ENCODE measurements around the gene FASTKD1.
A peak's percentile ranks its signal among the peaks of the same experiment; 100 is the strongest.

FASTKD1 gene

DNA sequence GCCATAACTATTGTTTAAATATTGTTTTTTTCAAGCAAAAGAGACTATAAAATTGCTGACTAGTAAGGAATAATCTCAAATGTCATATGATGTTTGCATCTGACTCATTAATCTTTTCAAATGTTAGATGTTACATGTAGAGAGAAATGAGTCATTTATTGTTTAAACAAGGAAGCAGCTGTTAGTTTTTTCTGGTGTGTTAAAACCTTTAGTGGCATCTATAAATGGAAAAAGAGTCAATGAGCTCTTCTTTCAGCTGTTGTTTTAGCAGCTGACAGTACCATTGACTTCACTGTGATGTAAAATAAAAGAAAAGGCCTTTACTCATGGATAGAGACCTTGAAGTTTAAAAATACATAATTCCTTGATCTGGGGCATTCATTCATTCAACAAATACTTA is 66.0 kb downstream of the FASTKD1 start:
- H3K27ac Mint-ChIP-seq = no peak overlapping the region
- H3K36me3 Mint-ChIP-seq (ENCODE audit: low read depth) = peaks cover 4% of the 10 kb centered on the region
- no peak overlapping the region for H3K4me3 Mint-ChIP-seq
- H3K27me3 Mint-ChIP-seq = no peaks in the 10 kb centered on the region
- H3K4me1 Mint-ChIP-seq (ENCODE audit: low read depth) = peaks cover 8% of the 10 kb centered on the region
- no peaks in the 10 kb centered on the region for H3K9me3 Mint-ChIP-seq

DNA sequence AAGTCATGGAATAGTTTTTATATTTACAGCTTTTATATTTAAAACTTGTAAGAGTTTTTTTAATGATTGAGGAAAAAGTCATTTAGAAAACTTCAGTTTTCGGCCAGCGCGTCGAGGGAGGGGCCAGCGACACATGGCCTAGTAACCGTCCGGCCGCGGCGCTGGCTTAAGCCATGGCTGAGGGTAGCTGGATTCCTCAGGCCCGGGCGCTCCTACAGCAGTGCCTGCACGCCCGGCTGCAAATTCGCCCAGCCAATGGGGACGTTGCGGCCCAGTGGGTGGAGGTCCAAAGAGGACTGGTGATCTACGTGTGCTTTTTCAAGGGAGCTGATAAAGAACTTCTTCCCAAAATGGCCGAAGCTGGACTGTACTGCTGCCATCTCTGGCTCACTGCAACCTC is 69.0 kb downstream of the FASTKD1 start:
- Mint-ChIP-seq H3K27me3 (no peaks in the 10 kb centered on the region), H3K9me3 (no peaks in the 10 kb centered on the region), H3K36me3 (ENCODE audit: low read depth) (peaks cover 4% of the 10 kb centered on the region), H3K27ac (no peak overlapping the region), H3K4me3 (no peak overlapping the region), H3K4me1 (ENCODE audit: low read depth) (peaks cover 8% of the 10 kb centered on the region)

DNA sequence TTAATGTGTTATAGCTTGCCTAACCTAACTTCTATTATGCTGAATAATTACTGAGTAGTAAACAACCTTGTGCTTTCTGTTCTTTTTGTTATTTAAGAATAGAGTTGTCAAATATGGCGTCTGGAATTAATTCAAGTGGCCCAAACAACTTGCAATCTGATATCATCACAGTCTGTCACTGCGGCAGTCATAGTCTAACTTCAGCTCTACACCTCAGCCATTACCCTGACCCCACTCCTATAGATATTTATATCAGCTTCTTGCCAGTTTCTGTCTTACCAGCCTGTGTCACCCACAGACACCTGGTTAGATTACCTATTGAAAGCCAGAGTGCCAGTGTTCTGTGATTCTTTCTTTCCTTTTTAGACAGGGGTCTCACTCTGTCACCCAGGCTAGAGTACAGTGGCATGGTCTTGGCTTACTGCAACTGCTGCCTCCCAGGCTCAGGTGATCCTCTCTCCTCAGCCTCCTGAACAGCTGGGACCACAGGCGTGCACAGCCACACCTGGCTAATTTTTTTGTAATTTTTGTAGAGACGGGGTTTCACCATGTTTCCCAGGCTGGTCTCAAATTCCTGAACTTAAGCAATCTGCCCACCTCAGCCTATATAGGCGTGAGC is 78.2 kb downstream of the FASTKD1 start:
- Mint-ChIP-seq H3K36me3 (ENCODE audit: low read depth) (peaks cover 5% of the 10 kb centered on the region), H3K4me1 (ENCODE audit: low read depth) (no peaks in the 10 kb centered on the region), H3K27ac (no peak overlapping the region), H3K9me3 (no peaks in the 10 kb centered on the region), H3K4me3 (no peak overlapping the region), H3K27me3 (no peaks in the 10 kb centered on the region)

DNA sequence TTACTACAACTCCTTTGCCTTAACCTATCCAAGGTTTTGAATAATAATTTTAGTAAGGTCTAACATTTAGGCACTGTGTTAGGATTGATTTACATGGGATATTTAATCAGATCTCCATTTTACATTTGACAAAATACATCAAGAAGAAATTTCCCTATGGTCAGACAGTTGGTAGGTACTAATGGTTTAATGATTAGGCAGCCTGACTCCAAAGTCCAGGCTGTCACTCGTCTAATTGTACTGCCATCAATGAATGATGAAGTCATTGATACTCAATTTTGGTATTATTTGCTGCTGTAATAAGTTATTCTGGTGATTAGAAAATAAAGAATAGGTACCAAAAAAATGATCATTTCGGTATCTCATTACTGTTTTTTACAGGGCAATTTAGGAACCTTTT is 80.3 kb downstream of the FASTKD1 start:
- H3K9me3 Mint-ChIP-seq = no peaks in the 10 kb centered on the region
- H3K36me3 Mint-ChIP-seq (ENCODE audit: low read depth) = peaks cover 5% of the 10 kb centered on the region
- no peaks in the 10 kb centered on the region for H3K4me1 Mint-ChIP-seq (ENCODE audit: low read depth)
- no peak overlapping the region for H3K27ac Mint-ChIP-seq
- H3K4me3 Mint-ChIP-seq = no peak overlapping the region
- H3K27me3 Mint-ChIP-seq = no peaks in the 10 kb centered on the region

DNA sequence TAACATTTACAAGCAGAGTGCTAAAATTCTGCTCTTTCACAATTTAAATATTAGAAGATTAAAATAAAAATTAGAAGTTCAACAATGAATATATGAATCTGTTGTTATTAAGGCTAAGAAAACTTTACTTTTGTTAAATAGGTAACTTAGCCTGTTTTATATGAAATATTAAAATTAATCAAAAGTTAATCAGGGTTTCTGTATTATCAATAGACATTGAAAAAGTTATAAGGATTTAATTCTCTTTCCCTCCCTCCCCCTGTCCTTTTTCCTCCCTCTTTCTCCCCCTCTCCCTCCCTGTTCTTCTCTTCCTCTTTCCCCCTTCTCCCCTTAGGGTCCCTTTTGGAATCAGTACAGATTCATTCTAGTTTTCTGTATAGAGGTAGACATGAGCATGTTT is 82.3 kb downstream of the FASTKD1 start:
- Mint-ChIP-seq H3K27me3 (no peaks in the 10 kb centered on the region), H3K9me3 (no peaks in the 10 kb centered on the region), H3K27ac (no peak overlapping the region), H3K4me1 (ENCODE audit: low read depth) (no peaks in the 10 kb centered on the region), H3K36me3 (ENCODE audit: low read depth) (peaks cover 5% of the 10 kb centered on the region), H3K4me3 (no peak overlapping the region)

DNA sequence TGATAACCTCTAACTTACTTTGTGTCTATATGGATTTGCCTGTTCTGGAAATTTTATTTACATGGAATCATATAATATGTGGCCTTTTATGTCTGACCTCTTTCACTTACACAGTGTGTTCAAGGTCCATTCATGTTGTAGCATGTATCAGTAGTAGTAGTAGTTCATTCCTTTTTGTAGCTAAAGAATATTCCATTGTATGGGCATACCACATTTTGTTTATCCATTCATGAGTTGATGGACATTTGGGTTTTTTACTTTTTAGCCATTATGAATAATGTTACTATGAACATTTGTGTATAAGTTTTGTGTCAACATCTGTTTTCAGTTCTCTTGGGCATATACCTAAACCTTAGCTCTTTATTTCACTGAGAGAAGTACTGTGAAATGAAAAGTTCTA is 82.8 kb downstream of the FASTKD1 start:
- no peaks in the 10 kb centered on the region for H3K4me1 Mint-ChIP-seq (ENCODE audit: low read depth)
- H3K9me3 Mint-ChIP-seq = no peaks in the 10 kb centered on the region
- no peaks in the 10 kb centered on the region for H3K27me3 Mint-ChIP-seq
- no peak overlapping the region for H3K27ac Mint-ChIP-seq
- H3K36me3 Mint-ChIP-seq (ENCODE audit: low read depth) = peaks cover 8% of the 10 kb centered on the region
- H3K4me3 Mint-ChIP-seq = no peak overlapping the region

DNA sequence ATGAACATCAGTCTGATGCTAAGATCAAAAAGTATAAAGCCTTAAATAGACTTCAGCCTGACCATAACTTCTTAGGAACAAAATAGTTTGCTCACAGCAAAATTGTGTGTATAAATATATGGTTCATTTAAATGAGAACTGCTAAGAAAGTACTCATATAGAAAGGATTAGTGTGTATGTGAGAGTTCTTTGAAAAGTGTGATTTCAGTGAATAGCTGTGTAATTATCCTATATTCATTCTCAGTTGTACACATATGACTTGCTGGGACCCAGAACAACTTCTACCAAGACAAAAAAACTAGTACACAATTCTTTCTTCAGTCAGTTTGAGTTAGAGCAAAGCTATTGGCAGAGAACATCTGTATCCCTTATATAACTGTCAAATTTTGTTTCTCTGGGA is 87.2 kb downstream of the FASTKD1 start:
- Mint-ChIP-seq H3K4me1 (ENCODE audit: low read depth) (no peaks in the 10 kb centered on the region), H3K36me3 (ENCODE audit: low read depth) (peaks cover 20% of the 10 kb centered on the region), H3K9me3 (no peaks in the 10 kb centered on the region), H3K4me3 (no peak overlapping the region), H3K27ac (no peak overlapping the region), H3K27me3 (no peaks in the 10 kb centered on the region)

DNA sequence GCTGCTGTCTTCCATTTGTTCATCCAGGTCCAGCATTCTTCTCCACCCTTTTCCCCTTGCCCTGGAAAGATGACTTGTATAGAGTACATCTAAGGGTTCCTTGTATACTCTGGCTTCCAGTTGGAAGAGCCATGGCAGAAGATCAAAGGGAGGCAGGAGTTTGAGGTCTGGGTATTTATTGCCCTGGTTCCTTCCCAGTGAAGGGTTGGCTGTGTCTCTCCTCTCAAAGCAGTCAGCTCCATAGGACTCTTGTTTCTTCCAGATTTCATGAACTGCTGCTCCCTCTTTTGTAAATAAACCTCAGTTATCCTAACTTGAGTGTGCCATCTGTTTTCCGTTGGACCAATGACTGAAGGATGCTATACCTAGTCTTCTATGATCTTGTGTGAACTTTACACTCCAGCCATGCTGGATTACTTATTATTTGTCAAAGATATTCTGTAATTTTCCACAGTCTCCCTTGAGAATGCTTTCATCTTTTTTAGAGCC is 88.0 kb downstream of the FASTKD1 start:
- Mint-ChIP-seq H3K4me1 (ENCODE audit: low read depth) (no peaks in the 10 kb centered on the region), H3K9me3 (no peaks in the 10 kb centered on the region), H3K27ac (peak overlapping the region; percentile 12), H3K36me3 (ENCODE audit: low read depth) (peaks cover 17% of the 10 kb centered on the region), H3K4me3 (no peak overlapping the region), H3K27me3 (no peaks in the 10 kb centered on the region)

DNA sequence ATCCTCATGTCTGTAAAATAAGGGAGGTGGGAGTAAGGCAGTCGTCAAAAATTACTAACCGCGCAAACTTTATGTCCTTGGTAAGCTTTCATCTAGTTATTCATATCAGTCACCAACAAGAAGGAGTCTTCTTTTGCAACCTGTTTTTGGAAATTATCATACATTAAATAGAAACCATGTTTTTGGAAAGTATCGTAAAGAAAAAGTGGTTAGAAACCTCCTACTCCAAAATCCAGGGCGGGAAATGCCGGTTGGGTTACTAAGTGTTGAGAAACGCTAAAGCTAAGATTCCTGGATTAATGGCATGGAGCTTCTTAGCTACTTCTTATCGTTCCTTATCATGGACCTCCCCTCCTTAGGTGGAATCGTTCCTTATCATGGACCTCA is 93.6 kb downstream of the FASTKD1 start:
- Mint-ChIP-seq H3K4me1 (ENCODE audit: low read depth) (peaks cover 19% of the 10 kb centered on the region), H3K27ac (peak overlapping the region; percentile 2), H3K9me3 (no peaks in the 10 kb centered on the region), H3K36me3 (ENCODE audit: low read depth) (peaks cover 6% of the 10 kb centered on the region), H3K4me3 (peak overlapping the region; percentile 90), H3K27me3 (no peaks in the 10 kb centered on the region)
